A549 (cell line): ENCODE results near the gene PTPRE. TPM values are rescaled to one million over a fixed set of nuclear protein-coding genes. Genes with fewer than 3 reads are reported as not detected.

ENCODE experiments used
- ATAC-seq, 2 experiments: fragments of 200-7000 bp in 1 of 2; fragments of >200 bp in 1 of 2; cut with Nextera tagmentation in 1 of 2; cut with Tn5 transposase in 1 of 2; 3 replicates each; pipeline versions ENCODE4 v1.8.0 to v1.9.1; 2018 to 2020; ENCODE audit warnings: mild to moderate bottlenecking in 1 of 2, moderate library complexity in 1 of 2
- CTCF ChIA-PET: fragments of 300-600 bp; sonication (Branson Sonifier 250); formaldehyde crosslinking; extraction: SDS; loops from one replicate; lab custom pipeline; 2021; ENCODE audit warnings: antibody characterized with exemption, inconsistent platforms; lab: Yijun Ruan, JAX
- POLR2A ChIA-PET: fragments of 350-600 bp; formaldehyde crosslinking; extraction: SDS; loops from one replicate; lab custom pipeline; 2021; ENCODE audit warnings: antibody characterized with exemption, inconsistent platforms; lab: Yijun Ruan, JAX
- DNase-seq, 2 experiments: peaks; one replicate each; pipeline versions ENCODE4 v3.0.0 to v3.0.0-alpha.2; 2011 to 2016; ENCODE audit warnings: low read depth in 1 of 2, low spot score in 1 of 2
- FAIRE-seq: peaks from 2 replicates; lab custom pipeline; 2011; peaks lifted over from hg19 to GRCh38; lab: Jason Lieb, UNC
- H3K27ac ChIP-seq, 2 experiments: fragments of >200 bp; sonication (Bioruptor Twin); formaldehyde crosslinking; 3 replicates each; pipeline ENCODE4 v1.5.1; 2016 to 2017
- H3K4me1 ChIP-seq: fragments of >200 bp; sonication (Bioruptor Twin); formaldehyde crosslinking; 3 replicates; pipeline ENCODE4 v1.6.1; 2016
- H3K4me2 ChIP-seq: fragments of >200 bp; sonication (Bioruptor Twin); formaldehyde crosslinking; 3 replicates; pipeline ENCODE4 v1.6.1; 2016
- H3K4me3 ChIP-seq: fragments of >200 bp; sonication (Bioruptor Twin); formaldehyde crosslinking; 3 replicates; pipeline ENCODE4 v1.5.1; 2016
- H3K9me3 ChIP-seq: fragments of >200 bp; sonication (Bioruptor Twin); formaldehyde crosslinking; 3 replicates; pipeline ENCODE4 v1.6.1; 2016
- BCL3 ChIP-seq: fragments of >200 bp; sonication (Bioruptor Twin); formaldehyde crosslinking; IDR thresholded peaks from 3 replicates; pipeline ENCODE4 v1.6.1; 2016
- CBX2 ChIP-seq: fragments of 200-600 bp; sonication (generic); IDR thresholded peaks from 2 replicates; pipeline ENCODE4 v1.6.1; 2016; ENCODE audit warnings: low read depth, mild to moderate bottlenecking, borderline replicate concordance
- CTCF ChIP-seq: fragments of >200 bp; sonication (Bioruptor Twin); formaldehyde crosslinking; IDR thresholded peaks from 3 replicates; pipeline ENCODE4 v1.5.1; 2016
- EHMT2 ChIP-seq: fragments of 200-600 bp; sonication (generic); IDR thresholded peaks from 2 replicates; pipeline ENCODE4 v1.6.1; 2016; ENCODE audit warnings: antibody characterized with exemption, low read depth, mild to moderate bottlenecking, moderate library complexity
- FOXS1 ChIP-seq: fragments of 250-450 bp; sonication (Bioruptor Pico); IDR thresholded peaks from 2 replicates; pipeline ENCODE4 v1.5.0; 2020; ENCODE audit warnings: mild to moderate bottlenecking, moderate library complexity
- GATA3 ChIP-seq: IDR thresholded peaks from 2 replicates; pipeline ENCODE4 v1.6.1; 2012; ENCODE audit warnings: borderline replicate concordance
- HDAC2 ChIP-seq: fragments of 200-600 bp; sonication (generic); IDR thresholded peaks from 2 replicates; pipeline ENCODE4 v1.6.1; 2016
- HOXA7 ChIP-seq: fragments of 250-450 bp; sonication (Bioruptor Pico); IDR thresholded peaks from 2 replicates; pipeline ENCODE4 v1.5.0; 2020; ENCODE audit warnings: mild to moderate bottlenecking, moderate library complexity
- HOXB5 ChIP-seq: fragments of 250-450 bp; sonication (Bioruptor Pico); IDR thresholded peaks from 2 replicates; pipeline ENCODE4 v1.5.0; 2020; ENCODE audit warnings: mild to moderate bottlenecking, moderate library complexity
- MAX ChIP-seq: IDR thresholded peaks from 2 replicates; pipeline ENCODE4 v1.6.1; 2012
- RAD21 ChIP-seq, 2 experiments: fragments of >200 bp in 1 of 2; sonication (Bioruptor Twin) in 1 of 2; formaldehyde crosslinking in 1 of 2; IDR thresholded peaks in 1 of 2; conservative IDR thresholded peaks in 1 of 2; 2 replicates in 1 of 2; 3 replicates in 1 of 2; pipeline ENCODE4 v1.6.1; 2012 to 2018; ENCODE audit warnings: inconsistent platforms in 1 of 2
- RARB ChIP-seq: fragments of 250-450 bp; sonication (Bioruptor Pico); IDR thresholded peaks from 2 replicates; pipeline ENCODE4 v1.8.0; 2021; ENCODE audit warnings: mild to moderate bottlenecking, moderate library complexity
- RCOR1 ChIP-seq: fragments of 150-350 bp; IDR thresholded peaks from 2 replicates; pipeline ENCODE4 v1.6.1; 2014; ENCODE audit warnings: antibody characterized with exemption, low read length, low read depth
- RNF2 ChIP-seq: fragments of 200-600 bp; sonication (generic); IDR thresholded peaks from 2 replicates; pipeline ENCODE4 v1.6.1; 2016; ENCODE audit warnings: low read depth, mild to moderate bottlenecking, antibody characterized with exemption, moderate library complexity, borderline replicate concordance
- SMC3 ChIP-seq: fragments of >200 bp; sonication (Bioruptor Twin); formaldehyde crosslinking; IDR thresholded peaks from 3 replicates; pipeline ENCODE4 v1.6.1; 2018; ENCODE audit warnings: inconsistent platforms
- ZFP36 ChIP-seq: fragments of 450-650 bp; IDR thresholded peaks from 2 replicates; pipeline ENCODE4 v1.6.1; 2014; ENCODE audit warnings: borderline replicate concordance; ENCODE audit not compliant: partially characterized antibody
- WGBS: methylation state at CpG from one replicate; pipeline ENCODE4 v1.1.6; 2017; ENCODE audit errors: missing lambda C conversion rate; 5-methylcytosine and 5-hydroxymethylcytosine counted together
- polyA plus RNA-seq, 4 experiments: library from polyadenylated mRNA; depleted of rRNA in 3 of 4; stranded (reverse); fragments of >200 nt; fragmentation: RNase III in 1 of 4; extraction: RNeasy Plus Mini Kit Qiagen cat#74134 plus additional on column Dnase treatment in 1 of 4; gene quantifications; 2 replicates in 3 of 4; 3 replicates in 1 of 4; pipeline ENCODE4 v1.2.3, GENCODE V29; 2011 to 2017
- TF ChIP-seq, protein P1 (sequence below): fragments of 450-650 bp; IDR thresholded peaks from 2 replicates; pipeline ENCODE4 v1.6.1; 2014; ENCODE audit warnings: antibody characterized with exemption
- TF ChIP-seq, protein P2 (sequence below): IDR thresholded peaks from 2 replicates; pipeline ENCODE4 v1.6.1; 2012

The PTPRE gene
- polyA plus RNA-seq, 2 of the 4 experiments (the other 2 are of a cell fraction), result 0.31 to 1.5 TPM

DNA sequence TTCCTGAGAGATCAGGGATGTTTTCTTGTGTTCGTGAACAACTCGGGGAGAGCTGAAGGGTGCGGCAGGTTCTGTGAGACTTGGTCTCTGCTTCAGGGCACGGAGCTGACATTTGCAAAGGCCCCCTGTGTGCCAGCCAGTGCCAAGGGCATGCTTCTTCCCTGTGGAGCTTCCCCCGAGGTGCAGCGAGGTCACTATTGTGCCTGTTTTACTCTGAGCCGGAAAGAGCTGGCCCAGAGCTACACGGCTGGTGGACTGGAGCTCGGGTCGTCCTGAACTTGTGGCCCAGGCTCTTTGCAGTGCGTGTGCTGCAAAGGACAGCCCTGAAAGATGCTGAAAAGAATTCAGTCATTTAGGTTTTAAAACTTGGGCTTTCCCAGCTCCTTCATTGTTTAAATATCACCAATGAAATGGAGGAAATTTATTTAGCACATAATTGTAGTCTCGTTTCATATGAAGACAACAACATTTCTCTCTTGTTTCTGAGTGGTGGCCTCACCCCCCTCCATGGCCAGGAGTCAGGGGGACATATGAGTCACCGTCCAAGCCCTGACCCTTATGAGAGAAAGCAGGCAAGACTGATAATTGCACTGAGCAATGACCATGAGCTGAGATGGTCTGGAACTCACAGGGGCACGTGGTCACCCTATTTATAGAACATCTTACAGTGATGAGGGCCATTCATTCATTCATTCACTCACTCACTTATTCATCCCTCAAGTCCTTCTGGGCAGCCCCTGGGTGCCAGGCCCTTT, 102.6 kb downstream of the PTPRE start:
- no peak for FAIRE-seq
- Histone ChIP-seq H3K27ac (no peak overlapping the region), H3K4me1 (no peaks in the 10 kb centered on the region; the same call in 2 of the 3 replicates), H3K9me3 (no peaks in the 10 kb centered on the region), H3K4me2 (no peak overlapping the region), H3K4me3 (no peak overlapping the region)
- CTCF ChIA-PET, result interaction anchor here (0.7 to 15.0 kb wide), 8 partner anchors 8 to 155 kb away, joined by 3 to 229 read pairs (median 8); partner anchors contain the start of gene PTPRE
- DNase-seq, result no peak
- no peak for ATAC-seq
- POLR2A ChIA-PET, result no interaction called here
- WGBS, result 31% methylated on average over 14 of the region's 14 CpGs
- TF ChIP-seq EHMT2 (no peak), ZFP36 (no peak), RCOR1 (no peak), HOXA7 (CRISPR knock-in tag) (no peak), MAX (no peak), RNF2 (no peak), HOXB5 (CRISPR knock-in tag) (no peak), HDAC2 (no peak), RARB (no peak)
- TF ChIP-seq, all 56 proteins: peak for 0

GRCh38 chr10:128011059-128011979, 104.4 kb downstream of the PTPRE start:
- H3K27ac ChIP-seq, result no peak overlapping the region
- H3K4me2 ChIP-seq, result peak overlapping the region; percentile 49
- TF ChIP-seq SMC3 (peak; percentile 93), RAD21 (conservative IDR thresholded peaks at IDR 0.05 in 1 of 2, IDR thresholded peaks at IDR 0.05 in 1 of 2) (peak; percentile 91 to 95), CBX2 (no peak), CTCF (peak; percentile 89), FOXS1 (CRISPR knock-in tag) (no peak)
- TF ChIP-seq, protein P1, sequence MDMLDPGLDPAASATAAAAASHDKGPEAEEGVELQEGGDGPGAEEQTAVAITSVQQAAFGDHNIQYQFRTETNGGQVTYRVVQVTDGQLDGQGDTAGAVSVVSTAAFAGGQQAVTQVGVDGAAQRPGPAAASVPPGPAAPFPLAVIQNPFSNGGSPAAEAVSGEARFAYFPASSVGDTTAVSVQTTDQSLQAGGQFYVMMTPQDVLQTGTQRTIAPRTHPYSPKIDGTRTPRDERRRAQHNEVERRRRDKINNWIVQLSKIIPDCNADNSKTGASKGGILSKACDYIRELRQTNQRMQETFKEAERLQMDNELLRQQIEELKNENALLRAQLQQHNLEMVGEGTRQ, result no peak
- DNase-seq, result peak; percentile 68 to 88
- 18% methylated on average over 27 of the region's 27 CpGs for WGBS
- FAIRE-seq, result no peak
- CTCF ChIA-PET, result interaction anchor here (0.6 to 15.0 kb wide), 49 partner anchors 9 to 285 kb away, joined by 3 to 229 read pairs (median 5); partner anchors contain the start of gene PTPRE
- POLR2A ChIA-PET, result no interaction called here
- H3K4me1 ChIP-seq, result no peaks in the 10 kb centered on the region; the same call in 2 of the 3 replicates
- H3K4me3 ChIP-seq, result no peak overlapping the region
- H3K9me3 ChIP-seq, result no peaks in the 10 kb centered on the region
- peak; percentile 79 to 94 for ATAC-seq

- TF ChIP-seq, protein P2, sequence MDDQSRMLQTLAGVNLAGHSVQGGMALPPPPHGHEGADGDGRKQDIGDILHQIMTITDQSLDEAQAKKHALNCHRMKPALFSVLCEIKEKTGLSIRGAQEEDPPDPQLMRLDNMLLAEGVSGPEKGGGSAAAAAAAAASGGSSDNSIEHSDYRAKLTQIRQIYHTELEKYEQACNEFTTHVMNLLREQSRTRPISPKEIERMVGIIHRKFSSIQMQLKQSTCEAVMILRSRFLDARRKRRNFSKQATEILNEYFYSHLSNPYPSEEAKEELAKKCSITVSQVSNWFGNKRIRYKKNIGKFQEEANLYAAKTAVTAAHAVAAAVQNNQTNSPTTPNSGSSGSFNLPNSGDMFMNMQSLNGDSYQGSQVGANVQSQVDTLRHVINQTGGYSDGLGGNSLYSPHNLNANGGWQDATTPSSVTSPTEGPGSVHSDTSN, result no peak
- TF ChIP-seq GATA3 (no peak), BCL3 (no peak)
- POLR2A ChIA-PET, result no interaction called here
- Histone ChIP-seq H3K4me2 (no peak overlapping the region), H3K4me3 (no peak overlapping the region), H3K9me3 (no peaks in the 10 kb centered on the region), H3K27ac (no peak overlapping the region), H3K4me1 (no peaks in the 10 kb centered on the region; the same call in 2 of the 3 replicates)
- FAIRE-seq (no peak), ATAC-seq (no peak), DNase-seq (no peak)
- CTCF ChIA-PET, result interaction anchor here (1.6 to 15.0 kb wide), 3 partner anchors 56 to 298 kb away, joined by 4 to 229 read pairs (median 22); partner anchors contain the start of gene PTPRE
- WGBS, result 25% methylated on average over 4 of the region's 4 CpGs
Measured at GRCh38 chr10:128013626-128014025, 106.7 kb downstream of the PTPRE start.
